ENCODE results near the gene CDKAL1.

- no peak for TF ChIP-seq CTCF (conservative IDR thresholded peaks at IDR 0.05; ENCODE audit: low read length)
- no peak for TF ChIP-seq EZH2phosphoT487 (IDR thresholded peaks at IDR 0.05; ENCODE audit: borderline replicate concordance)
Measured at GRCh38 chr6:20918868-20919267, 384.6 kb downstream of the CDKAL1 start.
